A673 (cell line): ENCODE results near the gene ASAP2. TPM values are rescaled to one million over a fixed set of nuclear protein-coding genes. Genes with fewer than 3 reads are reported as not detected.

Source experiments
- BruUV-seq: library from RNA; stranded (reverse); fragments of 400-500 nt; replicated peaks from 2 replicates; lab custom pipeline; 2021; lab: Mats Ljungman, UMichigan
- CTCF ChIA-PET: fragments of 300-600 bp; sonication (Branson Sonifier 250); formaldehyde crosslinking; loops from one replicate; lab custom pipeline; 2022; ENCODE audit warnings: antibody characterized with exemption; lab: Charles Lee
- POLR2A ChIA-PET: fragments of 300-600 bp; sonication (Branson Sonifier 250); formaldehyde crosslinking; loops from one replicate; lab custom pipeline; 2022; ENCODE audit warnings: antibody characterized with exemption; ENCODE audit not compliant: low non-redundant PET; lab: Charles Lee
- DNase-seq: peaks from one replicate; pipeline ENCODE4 v3.0.0-alpha.2; 2015; ENCODE audit warnings: low spot score
- H3K27ac ChIP-seq: fragments of 200-600 bp; sonication (generic); 2 replicates; pipeline ENCODE4 v1.5.1; 2016; ENCODE audit warnings: mixed run types, low read depth, mild to moderate bottlenecking, mixed read lengths, antibody characterized with exemption, low read length; ENCODE audit not compliant: poor library complexity, severe bottlenecking
- H3K27me3 ChIP-seq: fragments of 200-600 bp; sonication (generic); replicated peaks from 2 replicates; pipeline ENCODE4 v1.6.1; 2017; ENCODE audit warnings: mixed run types, low read depth, mild to moderate bottlenecking, mixed read lengths, antibody characterized with exemption, low read length; ENCODE audit not compliant: insufficient read depth, poor library complexity
- H3K36me3 ChIP-seq: fragments of 200-600 bp; sonication (generic); 2 replicates; pipeline ENCODE4 v1.6.1; 2016; ENCODE audit warnings: mixed run types, mild to moderate bottlenecking, mixed read lengths, antibody characterized with exemption, low read length; ENCODE audit not compliant: insufficient read depth, poor library complexity, severe bottlenecking
- H3K4me1 ChIP-seq: fragments of 200-600 bp; sonication (generic); 2 replicates; pipeline ENCODE4 v1.6.1; 2017; ENCODE audit warnings: mixed run types, mild to moderate bottlenecking, mixed read lengths, antibody characterized with exemption, low read length; ENCODE audit not compliant: insufficient read depth, poor library complexity, severe bottlenecking
- H3K4me3 ChIP-seq: fragments of 200-600 bp; sonication (generic); 2 replicates; pipeline ENCODE4 v1.5.1; 2016; ENCODE audit warnings: low read depth, mixed run types, mild to moderate bottlenecking, mixed read lengths, low read length; ENCODE audit not compliant: poor library complexity, severe bottlenecking
- H3K9me3 ChIP-seq: fragments of 200-600 bp; sonication (generic); 2 replicates; pipeline ENCODE4 v1.6.1; 2016; ENCODE audit warnings: mixed run types, low read depth, mild to moderate bottlenecking, mixed read lengths, antibody characterized with exemption, low read length; ENCODE audit not compliant: poor library complexity, severe bottlenecking
- CTCF ChIP-seq: fragments of 300-800, 200-600 bp; sonication (generic); conservative IDR thresholded peaks from 2 replicates; pipeline ENCODE4 v1.5.1; 2017; ENCODE audit warnings: low read depth, mild to moderate bottlenecking, antibody characterized with exemption, low read length, moderate library complexity, mixed read lengths
- EZH2 ChIP-seq: fragments of 200-600 bp; sonication (generic); IDR thresholded peaks from 2 replicates; pipeline ENCODE4 v1.6.1; 2017; ENCODE audit warnings: borderline replicate concordance, low read depth, mild to moderate bottlenecking, mixed read lengths, antibody characterized with exemption, low read length; ENCODE audit not compliant: poor library complexity, severe bottlenecking
- intact Hi-C: fragments of 100-400 bp; cut with micrococcal nuclease; formaldehyde crosslinking; loops from one replicate; pipeline ENCODE4 v1.10.0; 2022; ENCODE audit not compliant: unreplicated experiment
- total RNA-seq: library from RNA; stranded (reverse); gene quantifications from 2 replicates; pipeline ENCODE4 v1.2.3, GENCODE V29; 2021

The ASAP2 gene
- total RNA-seq, 1 experiment from 2014 or later = 46.8 TPM

GRCh38 chr2:9229470-9229820, 22.8 kb downstream of the ASAP2 start:
- POLR2A ChIA-PET = no interaction called here
- H3K27ac ChIP-seq = no peak overlapping the region
- BruUV-seq = no TSS peak

GRCh38 chr2:9230051-9230802, 23.6 kb downstream of the ASAP2 start:
- H3K36me3 ChIP-seq = no peaks in the 10 kb centered on the region
- CTCF ChIA-PET = no interaction called here
- no peak for DNase-seq
- no TSS peak for BruUV-seq
- TF ChIP-seq EZH2 = no peak
- TF ChIP-seq CTCF = no peak
- H3K9me3 ChIP-seq = no peaks in the 10 kb centered on the region
- no peak overlapping the region for H3K27ac ChIP-seq
- no peaks in the 10 kb centered on the region for H3K27me3 ChIP-seq
- peaks cover 92% of the 10 kb centered on the region for H3K4me1 ChIP-seq
- H3K4me3 ChIP-seq = no peak overlapping the region
- intact Hi-C loops = no loop called here
- POLR2A ChIA-PET = no interaction called here

More at GRCh38 chr2:9229470-9229820, 22.8 kb downstream of the ASAP2 start:
- intact Hi-C loops = no loop called here
- Histone ChIP-seq H3K36me3 (no peaks in the 10 kb centered on the region), H3K9me3 (no peaks in the 10 kb centered on the region), H3K27me3 (no peaks in the 10 kb centered on the region), H3K4me3 (no peak overlapping the region), H3K4me1 (peaks cover 88% of the 10 kb centered on the region)
- CTCF ChIA-PET = no interaction called here
- TF ChIP-seq CTCF (no peak), EZH2 (no peak)
- DNase-seq = no peak

- intact Hi-C loops = no loop called here
- ChIA-PET POLR2A (no interaction called here), CTCF (no interaction called here)
- no peak for TF ChIP-seq CTCF
- TF ChIP-seq EZH2 = no peak
- H3K27me3 ChIP-seq = no peaks in the 10 kb centered on the region
- no peaks in the 10 kb centered on the region for H3K9me3 ChIP-seq
- no TSS peak for BruUV-seq
- no peak overlapping the region for H3K4me3 ChIP-seq
- no peaks in the 10 kb centered on the region for H3K36me3 ChIP-seq
- peaks cover 96% of the 10 kb centered on the region for H3K4me1 ChIP-seq
- no peak for DNase-seq
- H3K27ac ChIP-seq = no peak overlapping the region
Observed at GRCh38 chr2:9230881-9231280, 24.3 kb downstream of the ASAP2 start.
